Tracheal epithelial cell (primary cell): ENCODE measurements around the gene ACTL7B. TPM values are rescaled to one million over a fixed set of nuclear protein-coding genes. Genes with fewer than 3 reads are reported as not detected.

Experiments
- total RNA-seq: library from RNA; depleted of rRNA; stranded (reverse); fragments of >200 nt; gene quantifications from 2 replicates; pipeline ENCODE4 v1.2.1, GENCODE V29; 2014

ACTL7B gene, protein sequence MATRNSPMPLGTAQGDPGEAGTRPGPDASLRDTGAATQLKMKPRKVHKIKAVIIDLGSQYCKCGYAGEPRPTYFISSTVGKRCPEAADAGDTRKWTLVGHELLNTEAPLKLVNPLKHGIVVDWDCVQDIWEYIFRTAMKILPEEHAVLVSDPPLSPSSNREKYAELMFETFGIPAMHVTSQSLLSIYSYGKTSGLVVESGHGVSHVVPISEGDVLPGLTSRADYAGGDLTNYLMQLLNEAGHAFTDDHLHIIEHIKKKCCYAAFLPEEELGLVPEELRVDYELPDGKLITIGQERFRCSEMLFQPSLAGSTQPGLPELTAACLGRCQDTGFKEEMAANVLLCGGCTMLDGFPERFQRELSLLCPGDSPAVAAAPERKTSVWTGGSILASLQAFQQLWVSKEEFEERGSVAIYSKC
- under 0.01 TPM in 1 of 2 replicates, not detected in the other for total RNA-seq

DNA sequence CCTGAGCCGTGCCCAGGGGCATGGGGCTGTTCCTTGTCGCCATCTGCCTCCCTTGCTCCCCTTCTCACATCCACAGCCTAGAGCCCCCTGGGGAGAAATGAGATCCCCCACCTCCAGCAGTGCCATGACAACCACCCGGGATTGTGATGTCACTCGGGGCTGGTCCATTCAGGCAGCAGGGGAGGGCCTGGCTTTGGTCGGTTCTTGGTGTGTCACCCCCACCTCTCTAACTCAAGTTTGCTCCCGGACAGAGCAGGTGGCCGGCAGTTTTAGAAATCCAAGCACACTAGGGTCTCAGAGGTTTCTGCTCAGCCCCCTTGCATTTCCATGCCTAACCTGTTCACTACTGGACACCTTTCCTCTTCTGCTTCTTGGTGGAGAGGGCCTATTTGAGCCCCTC is at the start of gene ACTL7B:
Gene ACTL7B, minus strand, starts transcription at position 99 of the 400 bp plus-strand sequence. Its CDS starts 56 bp downstream, at position 43.

DNA sequence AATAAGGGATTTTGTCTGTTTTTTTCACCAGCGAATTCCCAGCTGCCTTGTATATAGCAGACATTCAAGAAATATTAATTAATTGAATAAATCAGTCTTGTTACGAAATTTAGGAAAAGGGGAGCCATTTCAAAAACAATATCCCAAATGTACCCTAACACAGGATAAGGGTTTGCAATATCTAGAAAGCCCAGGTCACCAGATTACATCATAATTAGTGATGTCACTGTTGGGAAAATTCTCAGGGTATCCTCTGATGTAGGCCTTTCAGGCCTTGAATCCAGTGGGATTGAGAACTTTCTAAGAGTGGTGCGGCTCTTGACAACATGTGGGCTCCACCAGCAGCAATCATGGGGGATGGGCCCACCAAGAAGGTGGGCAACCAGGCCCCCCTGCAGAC is 6.2 kb upstream of the ACTL7B start, which contains the start of gene ACTL7A:
Gene ACTL7A, plus strand, starts transcription at position 270 of the 400 bp plus-strand sequence. Its CDS starts 57 bp downstream, at position 327.

Other genes with a start within 250 kb of the ACTL7B start
- not detected in 2 replicates for gene ACTL7A, start 6.3 kb upstream of the ACTL7B start, total RNA-seq
- gene ELP1, start 78.1 kb upstream of the ACTL7B start, total RNA-seq = 40.5 and 42.8 TPM in 2 replicates
- 2.2 and 6.4 TPM in 2 replicates for gene ABITRAM, start 78.4 kb upstream of the ACTL7B start, total RNA-seq
- gene CTNNAL1, start 157.5 kb upstream of the ACTL7B start, total RNA-seq = 27.9 and 40.2 TPM in 2 replicates